Spinal cord (tissue), 10 donors: ENCODE results near the gene MX2. TPM values are rescaled to one million over a fixed set of nuclear protein-coding genes. Genes with fewer than 3 reads are reported as not detected.

Experiments used
- DNase-seq, 6 donors: peaks; one replicate each; pipeline versions ENCODE4 v3.0.0 to v3.0.0-alpha.2; 2013 to 2015; ENCODE audit warnings: low spot score in 6 of 6, low read depth in 4 of 6
- H3K27ac ChIP-seq: one replicate; pipeline ENCODE4 v1.5.1; 2013; ENCODE audit warnings: low read depth, low read length, control low read depth
- H3K27me3 ChIP-seq: one replicate; pipeline ENCODE4 v1.6.1; 2013; ENCODE audit warnings: low read length; ENCODE audit not compliant: control insufficient read depth, insufficient read depth
- H3K36me3 ChIP-seq: one replicate; pipeline ENCODE4 v1.6.1; 2013; ENCODE audit warnings: low read length; ENCODE audit not compliant: control insufficient read depth, insufficient read depth
- H3K4me1 ChIP-seq: one replicate; pipeline ENCODE4 v1.6.1; 2013; ENCODE audit warnings: low read length; ENCODE audit not compliant: control insufficient read depth, insufficient read depth
- H3K4me3 ChIP-seq: one replicate; pipeline ENCODE4 v1.5.1; 2013; ENCODE audit warnings: low read depth, low read length, control low read depth
- H3K9me3 ChIP-seq: one replicate; pipeline ENCODE4 v1.6.1; 2013; ENCODE audit warnings: low read length; ENCODE audit not compliant: control insufficient read depth, insufficient read depth
- WGBS: methylation state at CpG from one replicate; pipeline ENCODE4 v1.1.5; 2013; ENCODE audit warnings: missing lambda C conversion rate; ENCODE audit not compliant: insufficient coverage; 5-methylcytosine and 5-hydroxymethylcytosine counted together
- polyA plus RNA-seq, 2 donors: library from polyadenylated mRNA; unstranded; fragments of 120-200 nt; gene quantifications; one replicate each; pipeline ENCODE4 v1.2.1, GENCODE V29; 2013; ENCODE audit not compliant: insufficient read length in 2 of 2
- total RNA-seq, 2 donors: library from RNA; depleted of rRNA in 1 of 2; stranded (reverse); fragments of 120-200 nt in 1 of 2; fragments of >200 nt in 1 of 2; gene quantifications; one replicate each; pipeline versions ENCODE4 v1.2.3 to v1.2.4, GENCODE V29; 2013 to 2014
- donor health status: healthy.

MX2 gene
- total and polyA plus RNA-seq, 4 donors = 0.90 to 3.2 (median 1.2) TPM

DNA sequence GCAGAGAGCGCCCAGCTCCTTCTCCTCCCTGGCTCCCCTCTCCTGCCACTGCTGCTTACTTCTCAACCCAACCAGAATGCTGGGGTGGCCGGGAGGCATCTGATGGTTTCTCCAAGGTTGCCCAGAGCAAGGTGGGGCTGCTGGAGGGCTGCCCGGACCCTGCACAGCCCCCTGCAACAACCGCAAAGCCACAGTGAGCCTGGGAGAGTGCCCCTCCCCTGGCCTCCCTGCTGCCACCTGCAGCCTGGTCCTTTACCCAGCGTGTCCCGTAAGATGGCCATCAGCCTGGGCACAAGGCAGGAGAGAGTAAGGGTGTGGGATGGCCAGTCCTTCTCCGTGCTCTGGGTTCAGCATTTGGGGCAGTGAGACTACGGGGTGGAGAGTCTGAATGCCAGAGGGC lies 17.0 kb downstream of the MX2 start:
- no peaks in the 10 kb centered on the region for H3K9me3 ChIP-seq

DNA sequence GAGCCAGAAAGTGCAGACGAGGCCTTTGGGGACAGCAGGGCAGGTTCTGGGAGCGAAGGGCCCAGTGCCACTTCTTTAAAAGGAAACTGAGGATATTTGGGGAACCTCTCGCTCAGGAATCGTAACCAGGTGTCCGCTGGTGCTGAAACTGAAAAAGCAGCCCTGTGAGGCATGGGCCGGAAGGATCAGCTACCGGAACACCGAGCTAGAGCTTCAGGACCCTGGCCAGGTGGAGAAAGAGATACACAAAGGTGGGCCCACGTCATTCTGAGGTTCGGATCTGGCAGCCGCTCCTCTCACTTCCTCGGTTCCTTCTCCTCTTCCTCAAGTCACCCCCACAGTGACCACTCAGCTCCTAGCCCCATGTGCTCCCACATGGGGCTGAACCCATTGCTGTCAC lies 18.1 kb downstream of the MX2 start:
- Histone ChIP-seq H3K27me3 (no peaks in the 10 kb centered on the region), H3K4me3 (no peak overlapping the region), H3K4me1 (no peaks in the 10 kb centered on the region), H3K36me3 (no peaks in the 10 kb centered on the region), H3K9me3 (no peaks in the 10 kb centered on the region), H3K27ac (no peak overlapping the region)
- WGBS = 92% methylated on average over 11 of the region's 12 CpGs
- no peak for DNase-seq

More for the DNA sequence above, 17.0 kb downstream of the MX2 start:
- Histone ChIP-seq H3K4me1 (no peaks in the 10 kb centered on the region), H3K27me3 (no peaks in the 10 kb centered on the region), H3K27ac (no peak overlapping the region), H3K4me3 (no peak overlapping the region), H3K36me3 (no peaks in the 10 kb centered on the region)
- WGBS = 79% methylated on average over 6 of the region's 8 CpGs
- DNase-seq = no peak

DNA sequence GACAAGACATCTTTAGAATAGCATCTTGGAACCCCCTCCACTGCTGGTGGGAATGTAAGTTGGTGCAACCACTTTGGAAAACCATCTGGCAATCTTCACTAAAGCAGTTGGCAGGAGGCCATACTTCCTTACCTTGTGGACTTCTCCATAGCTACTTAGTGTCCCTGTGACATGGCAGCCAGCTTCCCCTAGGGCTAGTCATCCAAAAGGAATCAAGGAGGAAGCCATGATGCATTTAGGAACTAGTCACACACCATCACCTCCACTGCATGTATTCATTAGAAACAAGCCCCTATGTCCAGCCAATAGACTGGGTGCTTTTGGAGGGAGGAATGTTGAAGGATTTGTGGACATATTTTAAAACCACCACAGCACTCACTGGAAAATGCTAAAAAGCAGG lies 19.9 kb downstream of the MX2 start:
- Histone ChIP-seq H3K27me3 (no peaks in the 10 kb centered on the region), H3K36me3 (no peaks in the 10 kb centered on the region), H3K4me3 (no peak overlapping the region), H3K4me1 (peaks cover 5% of the 10 kb centered on the region), H3K9me3 (no peaks in the 10 kb centered on the region), H3K27ac (no peak overlapping the region)
- DNase-seq = no peak

DNA sequence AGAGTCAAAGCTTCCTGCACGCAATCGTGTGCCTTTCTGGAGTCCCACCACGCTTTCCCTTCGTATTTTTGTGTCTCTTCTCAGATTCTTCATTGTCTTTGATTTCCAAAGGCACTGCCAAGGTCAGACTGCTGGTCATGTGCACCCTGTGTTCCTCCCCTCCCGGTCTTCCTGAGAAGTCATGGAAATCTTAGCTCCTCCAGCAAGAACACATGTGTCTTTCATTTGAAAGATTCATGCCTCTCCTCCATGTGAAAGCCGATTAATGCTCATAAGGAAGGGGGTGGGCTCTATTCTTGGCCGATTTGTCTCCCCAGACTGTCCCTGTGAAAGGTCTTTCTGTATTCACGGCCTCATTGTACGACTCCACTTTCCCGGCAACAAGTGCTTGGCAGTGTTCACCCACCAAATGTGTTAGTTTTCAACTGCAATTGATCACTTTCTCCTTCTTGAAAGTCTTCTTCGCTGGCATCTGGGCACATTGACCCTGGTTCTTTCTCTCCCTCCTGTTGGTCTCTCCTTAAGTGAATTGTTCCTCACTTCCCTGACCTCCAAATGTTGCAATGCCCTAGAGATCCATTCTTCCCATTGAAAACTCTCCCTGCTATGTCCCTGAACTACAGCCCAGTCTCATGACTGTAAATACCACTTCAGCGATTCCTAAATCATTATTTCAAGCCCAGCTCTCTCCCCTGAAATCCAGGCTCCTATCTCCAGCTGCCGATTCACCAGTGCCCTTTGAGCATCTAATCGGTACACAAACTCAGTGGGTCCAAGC lies 25.4 kb downstream of the MX2 start:
- Histone ChIP-seq H3K4me3 (no peak overlapping the region), H3K27me3 (no peaks in the 10 kb centered on the region), H3K9me3 (no peaks in the 10 kb centered on the region), H3K27ac (peak overlapping the region; percentile 91), H3K36me3 (no peaks in the 10 kb centered on the region), H3K4me1 (peaks cover 16% of the 10 kb centered on the region)
- DNase-seq = peak; percentile 13 to 68 (median 32)
- WGBS = 50% methylated on average over 12 of the region's 14 CpGs

DNA sequence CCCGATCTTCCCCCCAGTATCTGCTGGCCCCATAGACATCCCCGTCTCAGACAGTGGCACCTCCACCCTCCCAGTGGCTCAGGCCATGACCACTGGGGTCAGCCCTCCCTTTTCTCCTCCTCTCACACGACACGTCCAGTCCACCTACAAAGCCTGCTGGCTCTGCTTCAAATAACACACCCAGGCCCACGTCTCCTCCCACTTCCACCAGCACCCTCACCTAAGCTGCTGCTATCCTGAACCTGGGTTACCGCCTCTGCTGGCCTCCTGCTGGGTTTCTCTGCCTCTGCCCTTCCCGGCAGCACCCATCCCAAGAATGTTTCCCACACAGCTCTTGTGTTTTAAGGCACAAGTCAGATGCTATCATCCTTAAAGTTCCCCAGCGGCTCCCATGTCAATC lies 26.0 kb downstream of the MX2 start:
- 90% methylated on average over 8 of the region's 8 CpGs for WGBS
- Histone ChIP-seq H3K27me3 (no peaks in the 10 kb centered on the region), H3K4me1 (peaks cover 16% of the 10 kb centered on the region), H3K27ac (peak overlapping the region; percentile 91), H3K9me3 (no peaks in the 10 kb centered on the region), H3K4me3 (no peak overlapping the region), H3K36me3 (no peaks in the 10 kb centered on the region)
- no peak for DNase-seq

DNA sequence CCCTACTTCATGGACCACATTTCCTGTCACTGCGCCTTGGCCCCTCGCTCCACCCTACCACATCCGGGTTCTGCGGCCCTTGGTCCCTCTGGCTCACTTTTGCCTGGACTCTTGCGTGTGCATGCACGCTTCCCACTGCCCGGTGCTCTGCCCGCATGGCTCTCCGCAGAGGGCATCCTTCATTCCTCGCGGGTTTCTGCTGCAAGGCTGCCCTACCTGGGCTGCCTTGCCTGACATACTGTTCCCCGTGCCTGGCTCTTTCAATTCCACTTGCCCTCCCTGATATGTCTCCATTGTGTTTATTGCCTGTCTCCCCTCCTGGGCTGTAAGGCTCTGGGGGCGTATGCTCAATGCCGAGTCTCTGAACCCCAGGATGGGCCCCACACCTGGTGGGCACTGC lies 26.4 kb downstream of the MX2 start:
- Histone ChIP-seq H3K36me3 (no peaks in the 10 kb centered on the region), H3K9me3 (no peaks in the 10 kb centered on the region), H3K4me3 (no peak overlapping the region), H3K27me3 (no peaks in the 10 kb centered on the region), H3K4me1 (peaks cover 16% of the 10 kb centered on the region), H3K27ac (peak overlapping the region; percentile 91)
- WGBS = 95% methylated on average over 14 of the region's 14 CpGs
- DNase-seq = no peak

DNA sequence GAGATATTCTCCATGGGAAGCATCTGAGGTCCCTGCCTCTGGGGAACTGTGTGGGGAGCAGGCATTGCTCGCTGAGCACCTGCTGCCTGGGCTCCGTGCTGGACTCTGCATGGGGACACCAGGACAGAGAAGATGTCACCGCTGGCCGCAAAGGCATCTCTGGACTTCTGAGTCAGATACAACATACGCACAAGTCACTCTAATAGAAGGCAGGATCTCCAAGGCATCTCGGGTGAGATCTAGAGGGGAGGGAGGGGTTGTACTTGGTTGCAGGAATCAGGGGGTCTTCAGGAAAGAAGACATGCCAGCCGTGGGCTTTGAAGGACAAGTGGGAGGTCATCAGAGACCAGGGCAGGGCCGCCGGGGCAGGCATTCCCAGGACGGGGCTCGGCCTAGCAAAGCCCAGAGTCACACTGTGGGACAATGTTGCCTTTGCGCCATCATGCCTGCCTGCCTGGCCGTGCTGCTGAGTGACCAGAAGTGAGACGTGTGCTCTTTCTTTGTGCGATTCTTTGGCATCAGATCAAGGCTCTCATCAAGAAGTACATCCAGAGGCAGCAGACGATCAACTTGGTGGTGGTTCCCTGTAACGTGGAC lies 28.3 kb downstream of the MX2 start:
- H3K36me3 ChIP-seq = no peaks in the 10 kb centered on the region
- no peaks in the 10 kb centered on the region for H3K9me3 ChIP-seq
- no peak overlapping the region for H3K27ac ChIP-seq
- 92% methylated on average over 13 of the region's 17 CpGs for WGBS
- H3K4me3 ChIP-seq = no peak overlapping the region
- DNase-seq = no peak
- H3K27me3 ChIP-seq = no peaks in the 10 kb centered on the region
- peaks cover 16% of the 10 kb centered on the region for H3K4me1 ChIP-seq

DNA sequence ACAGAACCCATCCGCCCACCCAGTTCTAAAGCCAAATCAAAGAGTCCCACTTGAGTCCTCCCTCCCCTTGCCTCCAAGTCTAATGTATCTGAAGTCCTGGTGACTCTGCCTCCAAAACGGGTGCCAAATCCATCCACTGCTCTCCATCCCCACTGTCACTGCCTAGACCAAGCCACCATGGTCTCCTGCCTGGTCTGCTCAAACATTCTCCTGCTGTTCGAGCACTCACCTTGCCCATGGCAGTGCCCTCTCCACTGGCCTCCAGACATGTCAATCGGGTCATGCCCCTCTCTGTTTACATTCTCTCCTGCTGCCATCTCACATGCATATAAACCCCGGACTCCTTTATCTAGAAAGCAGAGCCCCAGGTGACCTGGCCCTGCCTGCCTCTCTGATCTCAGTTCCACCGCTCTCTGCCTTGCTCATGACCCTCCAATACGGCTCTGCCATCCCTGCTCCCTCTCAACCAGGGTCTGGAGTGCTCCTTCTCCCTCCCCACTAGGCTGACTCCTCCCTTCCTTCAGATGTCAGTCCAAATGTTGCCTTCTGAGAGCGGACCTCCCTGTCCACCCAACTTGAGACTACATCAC lies 32.1 kb downstream of the MX2 start:
- H3K4me1 ChIP-seq = no peaks in the 10 kb centered on the region
- no peaks in the 10 kb centered on the region for H3K36me3 ChIP-seq
- H3K27me3 ChIP-seq = no peaks in the 10 kb centered on the region
- 93% methylated on average over 8 of the region's 8 CpGs for WGBS
- H3K4me3 ChIP-seq = no peak overlapping the region
- no peaks in the 10 kb centered on the region for H3K9me3 ChIP-seq
- no peak overlapping the region for H3K27ac ChIP-seq
- DNase-seq = no peak

DNA sequence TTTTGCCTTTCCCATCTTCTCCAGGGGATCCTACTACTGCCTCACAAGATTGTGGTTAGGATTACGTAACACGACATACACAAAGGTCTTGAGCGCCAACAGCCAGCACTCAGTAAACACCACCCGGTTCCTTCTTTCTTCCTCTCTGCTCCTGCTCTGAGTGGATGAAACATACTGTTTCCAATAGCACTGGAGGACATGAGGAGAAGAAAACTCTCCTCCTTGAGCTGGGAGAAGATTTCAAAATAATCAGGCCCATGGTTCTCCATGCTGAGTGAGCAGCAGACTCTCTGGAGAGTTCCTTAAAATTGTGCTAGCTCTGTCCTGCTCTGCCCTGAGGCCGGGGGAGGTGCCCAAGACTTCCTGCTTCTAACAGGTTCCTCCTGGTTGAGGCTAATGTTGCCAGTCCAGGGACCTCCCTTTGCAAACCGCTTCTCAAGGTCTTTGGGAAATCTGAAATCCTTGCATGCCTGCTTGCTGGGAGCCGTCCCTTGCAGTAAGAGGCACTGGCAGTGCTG lies 34.8 kb downstream of the MX2 start:
- Histone ChIP-seq H3K4me1 (no peaks in the 10 kb centered on the region), H3K27me3 (no peaks in the 10 kb centered on the region), H3K9me3 (no peaks in the 10 kb centered on the region), H3K27ac (no peak overlapping the region), H3K36me3 (no peaks in the 10 kb centered on the region), H3K4me3 (no peak overlapping the region)
- 74% methylated on average over 6 of the region's 7 CpGs for WGBS
- DNase-seq = no peak
